ENCODE measurements around the gene FNDC11.

DNA sequence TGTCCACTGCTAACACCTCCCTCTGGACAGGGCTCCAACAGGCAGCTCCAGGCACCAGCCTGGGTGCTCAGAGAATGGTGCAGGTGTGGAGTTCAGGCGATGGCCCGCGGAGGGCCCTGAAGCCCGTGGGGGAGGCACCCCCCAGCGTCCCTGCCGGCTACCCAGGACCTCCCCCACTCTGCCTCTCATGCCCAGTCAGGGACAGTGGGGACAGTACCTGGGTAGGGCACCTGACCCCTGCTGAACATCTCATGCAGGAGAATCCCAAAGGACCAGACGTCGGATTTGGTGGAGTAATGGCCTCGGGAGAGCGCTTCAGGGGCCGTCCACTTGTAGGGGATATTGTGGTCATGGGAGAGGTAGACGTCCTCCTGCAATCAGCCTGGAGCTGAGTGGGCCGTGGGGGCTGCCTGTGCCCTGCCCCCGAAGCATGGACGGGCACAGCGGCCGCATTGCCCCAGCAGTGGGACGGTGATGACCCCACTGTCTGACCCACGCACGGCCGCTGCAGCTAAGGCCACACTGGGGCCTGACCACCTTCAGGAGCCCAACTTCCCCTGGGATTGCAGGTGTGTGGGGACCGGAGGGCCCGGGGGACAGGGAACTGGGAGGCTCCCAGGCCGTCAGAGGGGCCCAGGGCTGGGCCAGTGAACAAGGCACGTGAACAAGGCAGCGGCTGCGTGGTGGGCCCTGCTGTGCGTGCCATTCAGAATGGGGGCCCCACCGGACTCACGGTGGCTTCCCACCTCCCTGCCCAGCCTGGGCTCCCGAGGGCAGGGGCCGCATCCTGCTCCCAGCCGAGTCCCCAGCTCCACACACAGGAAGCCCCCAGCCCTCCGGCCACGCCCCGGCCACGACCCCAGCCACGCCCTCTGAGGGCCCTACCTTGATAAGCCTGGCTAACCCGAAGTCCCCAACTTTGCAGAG lies 23.8 kb upstream of the FNDC11 start:
- TF ChIP-seq EZH2phosphoT487 (IDR thresholded peaks at IDR 0.05; ENCODE audit: borderline replicate concordance, low read depth, low read length) (no peak), CTCF (conservative IDR thresholded peaks at IDR 0.05; ENCODE audit: low read length) (no peak)
